ENCODE data around the gene PTCH2.

- TF ChIP-seq POLR2AphosphoS5 (IDR thresholded peaks at IDR 0.05), result no peak
- no peak for TF ChIP-seq CTCF (IDR thresholded peaks at IDR 0.05)
These were observed 39.5 kb downstream of the PTCH2 start for GRCh38 chr1:44803312-44804095.
